Measurements from ENCODE around the gene ZNRF3. TPM values are rescaled to one million over a fixed set of nuclear protein-coding genes. Genes with fewer than 3 reads are reported as not detected.

Gene ZNRF3
- total and polyA plus RNA-seq, 2 donors (not counting 1 experiment from before 2014, with no cell fraction given): 0.21 to 0.71 TPM

GRCh38 chr22:28869736-28870135 lies 13.6 kb upstream of the ZNRF3 start:
- Mint-ChIP-seq H3K9me3 (ENCODE audit: insufficient read depth) (no peaks in the 10 kb centered on the region), H3K27ac (no peak overlapping the region), H3K4me1 (no peaks in the 10 kb centered on the region), H3K4me3 (no peak overlapping the region), H3K27me3 (no peaks in the 10 kb centered on the region)
- no peaks in the 10 kb centered on the region for H3K79me2 ChIP-seq (ENCODE audit: control insufficient read depth, insufficient read depth, low read length)
- DNase-seq (no peak), ATAC-seq (ENCODE audit: low read depth) (no peak)
- peaks cover 0 to 3% (median 0%) of the 10 kb centered on the region in 4 experiments for H3K27me3 ChIP-seq (replicated peaks in 1 of 4; ENCODE audit: control extremely low read depth in 1 of 4, control insufficient read depth in 3 of 4, insufficient read depth in 4 of 4, low read length in 3 of 4)
- H2AFZ ChIP-seq (ENCODE audit: insufficient read depth, low read depth, low read length, poor library complexity, severe bottlenecking): no peak overlapping the region
- no peak overlapping the region for H3K4me2 ChIP-seq (replicated peaks; ENCODE audit: low read depth, low read length, poor library complexity, severe bottlenecking)
- peaks cover 0 to 19% (median 0%) of the 10 kb centered on the region in 3 donors for H3K9me3 ChIP-seq (ENCODE audit: control extremely low read depth in 1 of 3, control insufficient read depth in 2 of 3, insufficient read depth in 1 of 3, low read length in 2 of 3)
- intact Hi-C loops (cut with micrococcal nuclease): no loop called here
- ChIA-PET POLR2A (no interaction called here), CTCF (no interaction called here)
- no peak overlapping the region for H3K27ac ChIP-seq (ENCODE audit: low read length in 2 of 2)
- no peak for TF ChIP-seq CTCF (IDR thresholded peaks at IDR 0.05)
- no peak for TF ChIP-seq EZH2 (IDR thresholded peaks at IDR 0.05; ENCODE audit: borderline replicate concordance, insufficient read depth, low read depth, low read length, poor library complexity, severe bottlenecking)
- no peak overlapping the region for H3K4me3 ChIP-seq (ENCODE audit: control extremely low read depth in 1 of 5, extremely low read depth in 1 of 5, insufficient read depth in 1 of 5, low read depth in 2 of 5, low read length in 4 of 5)
- no peaks in the 10 kb centered on the region for H4K20me1 ChIP-seq (ENCODE audit: control insufficient read depth, insufficient read depth, low read length, poor library complexity, severe bottlenecking)
- H3K4me1 ChIP-seq (ENCODE audit: control insufficient read depth in 2 of 2, insufficient read depth in 2 of 2, low read length in 2 of 2): no peaks in the 10 kb centered on the region
- H3K36me3 ChIP-seq (replicated peaks in 1 of 2; ENCODE audit: control extremely low read depth in 1 of 2, control insufficient read depth in 1 of 2, extremely low read depth in 1 of 2, insufficient read depth in 2 of 2, low read length in 1 of 2): no peaks in the 10 kb centered on the region
- no CpG with 5 or more reads among the region's 2 CpGs for WGBS (ENCODE audit: insufficient coverage)
- H3K9ac ChIP-seq (ENCODE audit: low read length): no peak overlapping the region

GRCh38 chr22:28873183-28873963 lies 10.0 kb upstream of the ZNRF3 start:
- peaks cover 0 to 9% (median 0%) of the 10 kb centered on the region in 3 donors for H3K9me3 ChIP-seq (ENCODE audit: control extremely low read depth in 1 of 3, control insufficient read depth in 2 of 3, insufficient read depth in 1 of 3, low read length in 2 of 3)
- Mint-ChIP-seq H3K27me3 (no peaks in the 10 kb centered on the region), H3K4me3 (no peak overlapping the region), H3K27ac (no peak overlapping the region), H3K4me1 (no peaks in the 10 kb centered on the region), H3K9me3 (ENCODE audit: insufficient read depth) (no peaks in the 10 kb centered on the region)
- H2AFZ ChIP-seq (ENCODE audit: insufficient read depth, low read depth, low read length, poor library complexity, severe bottlenecking): peak overlapping the region; percentile 21
- H3K9ac ChIP-seq (ENCODE audit: low read length): no peak overlapping the region
- CTCF ChIA-PET: interaction anchor here (0.8 to 1.4 kb wide), 3 partner anchors 17 to 372 kb away, joined by 3 to 4 read pairs (median 3); no protein-coding TSS in a partner anchor
- intact Hi-C loops (cut with micrococcal nuclease): no loop called here
- no peaks in the 10 kb centered on the region for H3K4me1 ChIP-seq (ENCODE audit: control insufficient read depth in 2 of 2, insufficient read depth in 2 of 2, low read length in 2 of 2)
- DNase-seq (no peak), ATAC-seq (ENCODE audit: low read depth) (no peak)
- WGBS (ENCODE audit: insufficient coverage): no CpG with 5 or more reads among the region's 3 CpGs
- H3K27ac ChIP-seq (ENCODE audit: low read length in 2 of 2): no peak overlapping the region
- POLR2A ChIA-PET: no interaction called here
- no peaks in the 10 kb centered on the region for H3K27me3 ChIP-seq (replicated peaks in 1 of 4; ENCODE audit: control extremely low read depth in 1 of 4, control insufficient read depth in 3 of 4, insufficient read depth in 4 of 4, low read length in 3 of 4)
- H3K4me2 ChIP-seq (replicated peaks; ENCODE audit: low read depth, low read length, poor library complexity, severe bottlenecking): no peak overlapping the region
- H3K4me3 ChIP-seq (ENCODE audit: control extremely low read depth in 1 of 5, extremely low read depth in 1 of 5, insufficient read depth in 1 of 5, low read depth in 2 of 5, low read length in 4 of 5): no peak overlapping the region
- no peak for TF ChIP-seq CTCF (IDR thresholded peaks at IDR 0.05)
- no peak for TF ChIP-seq EZH2 (IDR thresholded peaks at IDR 0.05; ENCODE audit: borderline replicate concordance, insufficient read depth, low read depth, low read length, poor library complexity, severe bottlenecking)
- no peaks in the 10 kb centered on the region for H3K79me2 ChIP-seq (ENCODE audit: control insufficient read depth, insufficient read depth, low read length)
- no peaks in the 10 kb centered on the region for H4K20me1 ChIP-seq (ENCODE audit: control insufficient read depth, insufficient read depth, low read length, poor library complexity, severe bottlenecking)
- H3K36me3 ChIP-seq (replicated peaks in 1 of 2; ENCODE audit: control extremely low read depth in 1 of 2, control insufficient read depth in 1 of 2, extremely low read depth in 1 of 2, insufficient read depth in 2 of 2, low read length in 1 of 2): no peaks in the 10 kb centered on the region
